HepG2 (cell line): Measurements from ENCODE around the gene GAREM1. TPM values are rescaled to one million over a fixed set of nuclear protein-coding genes. Genes with fewer than 3 reads are reported as not detected.
A peak's percentile ranks its signal among the peaks of the same experiment; 100 is the strongest.

Experiments
- ASH2L ChIP-seq: fragments of 300-600, 200-600 bp; sonication (generic); IDR thresholded peaks from 2 replicates; pipeline ENCODE4 v1.7.0; 2017; ENCODE audit warnings: low read depth, mild to moderate bottlenecking, moderate library complexity, mixed read lengths, low read length; ENCODE audit not compliant: insufficient read length
- FLYWCH1 ChIP-seq: sonication (generic); formaldehyde crosslinking; IDR thresholded peaks from 2 replicates; pipeline ENCODE4 v1.8.1; 2023; ENCODE audit warnings: mild to moderate bottlenecking, missing genetic modification reagents
- HNRNPUL1 ChIP-seq: fragments of 200-400 bp; formaldehyde crosslinking; IDR thresholded peaks from 2 replicates; pipeline ENCODE4 v1.6.1; 2017; ENCODE audit warnings: low read depth, mild to moderate bottlenecking, low read length, moderate library complexity
- IKZF1 ChIP-seq: fragments of 450-650 bp; IDR thresholded peaks from 2 replicates; pipeline ENCODE4 v1.7.1; 2016
- ISX ChIP-seq: sonication (generic); formaldehyde crosslinking; conservative IDR thresholded peaks from 2 replicates; pipeline ENCODE4 v1.5.0; 2020; ENCODE audit warnings: missing genetic modification reagents
- NBN ChIP-seq: fragments of 450-650 bp; conservative IDR thresholded peaks from 2 replicates; pipeline ENCODE4 v1.6.1; 2017
- SP4 ChIP-seq: sonication (generic); formaldehyde crosslinking; IDR thresholded peaks from 2 replicates; pipeline ENCODE4 v1.8.1; 2023; ENCODE audit warnings: mild to moderate bottlenecking, missing genetic modification reagents
- TEAD3 ChIP-seq: optimal IDR thresholded peaks from 2 replicates; pipeline ENCODE3; 2016; ENCODE audit warnings: borderline replicate concordance
- TOPORS ChIP-seq: sonication (generic); formaldehyde crosslinking; IDR thresholded peaks from 2 replicates; pipeline ENCODE4 v1.8.0; 2023; ENCODE audit warnings: mild to moderate bottlenecking, missing genetic modification reagents
- ZNF432 ChIP-seq: sonication (generic); formaldehyde crosslinking; IDR thresholded peaks from 2 replicates; pipeline ENCODE4 v1.5.0; 2020; ENCODE audit warnings: missing genetic modification reagents, mild to moderate bottlenecking, borderline replicate concordance
- ZNF460 ChIP-seq: sonication (generic); formaldehyde crosslinking; IDR thresholded peaks from 2 replicates; pipeline ENCODE4 v1.5.1; 2020; ENCODE audit warnings: missing genetic modification reagents, mild to moderate bottlenecking, borderline replicate concordance
- ZNF501 ChIP-seq: sonication (generic); formaldehyde crosslinking; IDR thresholded peaks from 2 replicates; pipeline ENCODE4 v1.5.1; 2020; ENCODE audit warnings: mild to moderate bottlenecking, moderate library complexity, missing genetic modification reagents
- ZNF614 ChIP-seq: IDR thresholded peaks from 2 replicates; pipeline ENCODE4 v1.6.1; 2018; ENCODE audit warnings: missing biosample characterization, missing genetic modification reagents, inconsistent platforms, borderline replicate concordance
- polyA plus RNA-seq, 8 experiments: library from polyadenylated mRNA; depleted of rRNA in 3 of 8; stranded (reverse) in 7 of 8; unstranded in 1 of 8; fragments of >200 nt; fragmentation: Illumina TruSeq in 4 of 8; extraction: Trizol in 4 of 8; gene quantifications; 2 replicates each; pipeline versions ENCODE4 v1.2.1 to v1.2.3, GENCODE V29; 2011 to 2016; ENCODE audit warnings: low read depth in 4 of 8, missing spikeins in 1 of 8, mixed read lengths in 1 of 8; ENCODE audit not compliant: insufficient read depth in 1 of 8
- total RNA-seq, 5 experiments: library from RNA; depleted of rRNA; stranded (reverse); fragments of >200 nt; fragmentation: Illumina TruSeq; extraction: Trizol; gene quantifications; 2 replicates each; pipeline ENCODE4 v1.2.3, GENCODE V29; 2016; ENCODE audit warnings: low read depth in 1 of 5
- TF ChIP-seq, protein P1 (sequence below): sonication (generic); formaldehyde crosslinking; IDR thresholded peaks from 2 replicates; pipeline ENCODE4; 2020; ENCODE audit warnings: missing genetic modification reagents, mild to moderate bottlenecking, borderline replicate concordance
- TF ChIP-seq, protein P2 (sequence below), 2 experiments: IDR thresholded peaks; 2 replicates each; pipeline ENCODE4 v1.6.1; 2011 to 2012; ENCODE audit warnings: low read length in 2 of 2, borderline replicate concordance in 1 of 2, low read depth in 1 of 2, mild to moderate bottlenecking in 1 of 2, moderate library complexity in 1 of 2
- TF ChIP-seq, protein P3 (sequence below): sonication (generic); formaldehyde crosslinking; IDR thresholded peaks from 2 replicates; pipeline ENCODE4 v1.8.1; 2023; ENCODE audit warnings: mild to moderate bottlenecking, moderate library complexity, missing genetic modification reagents
- TF ChIP-seq, protein P4 (sequence below): sonication (generic); formaldehyde crosslinking; IDR thresholded peaks from 2 replicates; pipeline ENCODE4 v1.8.1; 2023; ENCODE audit warnings: mild to moderate bottlenecking, missing genetic modification reagents, borderline replicate concordance
- TF ChIP-seq, protein P5 (sequence below): sonication (generic); formaldehyde crosslinking; IDR thresholded peaks from 2 replicates; pipeline ENCODE4 v1.4.0; 2020; ENCODE audit warnings: missing genetic modification reagents
- TF ChIP-seq, protein P6 (sequence below): IDR thresholded peaks from 2 replicates; pipeline ENCODE4 v1.6.1; 2016

GAREM1 gene
- total and polyA plus RNA-seq, 2 of the 13 experiments (the other 11 are each of a cell fraction or from before 2014, with no cell fraction given) = 2.5 to 2.9 TPM

DNA sequence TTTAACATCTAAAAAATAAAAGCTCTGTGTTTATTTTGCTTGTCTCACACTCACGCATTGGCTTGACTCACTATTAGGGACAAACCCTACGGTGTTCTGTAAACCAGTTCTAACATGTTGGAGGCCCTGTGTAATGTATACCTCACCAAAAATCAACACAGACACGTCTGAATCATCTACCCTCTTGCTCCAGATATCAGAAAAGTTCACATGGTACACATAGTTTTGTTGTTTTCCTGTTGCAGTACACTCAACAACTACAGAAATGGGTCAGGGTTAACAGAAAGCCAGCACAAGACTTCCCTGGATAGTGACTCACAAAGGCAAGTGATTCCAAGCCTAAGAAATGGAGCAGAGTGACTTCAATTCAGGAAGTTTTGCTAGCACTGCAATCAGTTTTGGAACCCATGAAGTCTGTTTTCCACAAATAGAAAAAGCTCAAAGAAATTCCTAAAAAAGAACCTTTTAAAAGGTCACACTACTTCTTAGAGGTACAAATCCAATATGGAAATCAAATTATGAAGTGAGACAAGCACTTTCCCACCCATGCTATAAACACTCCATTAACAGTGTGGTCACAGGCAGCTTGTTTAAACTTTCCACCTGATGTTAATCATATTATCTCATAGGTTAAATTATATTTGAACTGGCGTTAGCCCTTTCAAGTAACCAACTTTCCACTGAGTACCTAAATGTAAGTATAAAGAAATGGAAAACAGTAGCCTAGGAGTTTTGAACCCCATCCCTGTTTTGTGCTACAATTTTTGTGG is 87.4 kb downstream of the GAREM1 start (continued):
- TF ChIP-seq NBN (no peak), HNRNPUL1 (no peak), ZNF501 (no peak), SP4 (CRISPR knock-in tag) (no peak), ZNF614 (CRISPR knock-in tag) (no peak), FLYWCH1 (CRISPR knock-in tag) (no peak), ZNF460 (CRISPR knock-in tag) (no peak), ISX (CRISPR knock-in tag) (no peak), ZNF432 (CRISPR knock-in tag) (no peak), IKZF1 (no peak), TEAD3 (CRISPR knock-in tag) (peak; percentile 63), TOPORS (CRISPR knock-in tag) (no peak), ASH2L (peak; percentile 42)
- TF ChIP-seq, protein P1, sequence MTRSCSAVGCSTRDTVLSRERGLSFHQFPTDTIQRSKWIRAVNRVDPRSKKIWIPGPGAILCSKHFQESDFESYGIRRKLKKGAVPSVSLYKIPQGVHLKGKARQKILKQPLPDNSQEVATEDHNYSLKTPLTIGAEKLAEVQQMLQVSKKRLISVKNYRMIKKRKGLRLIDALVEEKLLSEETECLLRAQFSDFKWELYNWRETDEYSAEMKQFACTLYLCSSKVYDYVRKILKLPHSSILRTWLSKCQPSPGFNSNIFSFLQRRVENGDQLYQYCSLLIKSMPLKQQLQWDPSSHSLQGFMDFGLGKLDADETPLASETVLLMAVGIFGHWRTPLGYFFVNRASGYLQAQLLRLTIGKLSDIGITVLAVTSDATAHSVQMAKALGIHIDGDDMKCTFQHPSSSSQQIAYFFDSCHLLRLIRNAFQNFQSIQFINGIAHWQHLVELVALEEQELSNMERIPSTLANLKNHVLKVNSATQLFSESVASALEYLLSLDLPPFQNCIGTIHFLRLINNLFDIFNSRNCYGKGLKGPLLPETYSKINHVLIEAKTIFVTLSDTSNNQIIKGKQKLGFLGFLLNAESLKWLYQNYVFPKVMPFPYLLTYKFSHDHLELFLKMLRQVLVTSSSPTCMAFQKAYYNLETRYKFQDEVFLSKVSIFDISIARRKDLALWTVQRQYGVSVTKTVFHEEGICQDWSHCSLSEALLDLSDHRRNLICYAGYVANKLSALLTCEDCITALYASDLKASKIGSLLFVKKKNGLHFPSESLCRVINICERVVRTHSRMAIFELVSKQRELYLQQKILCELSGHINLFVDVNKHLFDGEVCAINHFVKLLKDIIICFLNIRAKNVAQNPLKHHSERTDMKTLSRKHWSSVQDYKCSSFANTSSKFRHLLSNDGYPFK (CRISPR knock-in tag) = no peak
- TF ChIP-seq, protein P2, sequence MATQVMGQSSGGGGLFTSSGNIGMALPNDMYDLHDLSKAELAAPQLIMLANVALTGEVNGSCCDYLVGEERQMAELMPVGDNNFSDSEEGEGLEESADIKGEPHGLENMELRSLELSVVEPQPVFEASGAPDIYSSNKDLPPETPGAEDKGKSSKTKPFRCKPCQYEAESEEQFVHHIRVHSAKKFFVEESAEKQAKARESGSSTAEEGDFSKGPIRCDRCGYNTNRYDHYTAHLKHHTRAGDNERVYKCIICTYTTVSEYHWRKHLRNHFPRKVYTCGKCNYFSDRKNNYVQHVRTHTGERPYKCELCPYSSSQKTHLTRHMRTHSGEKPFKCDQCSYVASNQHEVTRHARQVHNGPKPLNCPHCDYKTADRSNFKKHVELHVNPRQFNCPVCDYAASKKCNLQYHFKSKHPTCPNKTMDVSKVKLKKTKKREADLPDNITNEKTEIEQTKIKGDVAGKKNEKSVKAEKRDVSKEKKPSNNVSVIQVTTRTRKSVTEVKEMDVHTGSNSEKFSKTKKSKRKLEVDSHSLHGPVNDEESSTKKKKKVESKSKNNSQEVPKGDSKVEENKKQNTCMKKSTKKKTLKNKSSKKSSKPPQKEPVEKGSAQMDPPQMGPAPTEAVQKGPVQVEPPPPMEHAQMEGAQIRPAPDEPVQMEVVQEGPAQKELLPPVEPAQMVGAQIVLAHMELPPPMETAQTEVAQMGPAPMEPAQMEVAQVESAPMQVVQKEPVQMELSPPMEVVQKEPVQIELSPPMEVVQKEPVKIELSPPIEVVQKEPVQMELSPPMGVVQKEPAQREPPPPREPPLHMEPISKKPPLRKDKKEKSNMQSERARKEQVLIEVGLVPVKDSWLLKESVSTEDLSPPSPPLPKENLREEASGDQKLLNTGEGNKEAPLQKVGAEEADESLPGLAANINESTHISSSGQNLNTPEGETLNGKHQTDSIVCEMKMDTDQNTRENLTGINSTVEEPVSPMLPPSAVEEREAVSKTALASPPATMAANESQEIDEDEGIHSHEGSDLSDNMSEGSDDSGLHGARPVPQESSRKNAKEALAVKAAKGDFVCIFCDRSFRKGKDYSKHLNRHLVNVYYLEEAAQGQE (IDR thresholded peaks at IDR 0.05; ENCODE audit: borderline replicate concordance in 1 of 2, low read depth in 1 of 2, low read length in 2 of 2) = no peak
- TF ChIP-seq, protein P3, sequence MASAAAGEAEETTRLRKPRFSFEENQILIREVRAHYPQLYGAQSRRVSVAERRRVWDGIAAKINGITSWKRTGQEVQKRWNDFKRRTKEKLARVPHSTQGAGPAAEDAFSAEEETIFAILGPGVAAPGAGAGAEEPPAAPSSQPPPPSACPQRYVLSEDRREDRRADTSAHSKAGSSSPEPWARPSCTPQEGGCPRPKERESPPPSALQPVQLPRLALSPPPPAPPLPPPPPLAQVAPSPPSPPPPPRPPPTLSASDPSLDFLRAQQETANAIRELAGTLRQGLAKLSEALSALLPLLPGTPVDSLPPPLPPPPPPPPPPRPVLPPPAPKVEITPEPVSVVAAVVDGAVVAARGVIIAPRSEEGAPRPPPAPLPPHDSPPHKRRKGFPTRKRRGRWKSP (CRISPR knock-in tag) = no peak
- TF ChIP-seq, protein P4, sequence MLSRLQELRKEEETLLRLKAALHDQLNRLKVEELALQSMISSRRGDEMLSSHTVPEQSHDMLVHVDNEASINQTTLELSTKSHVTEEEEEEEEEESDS = no peak
- TF ChIP-seq, protein P5, sequence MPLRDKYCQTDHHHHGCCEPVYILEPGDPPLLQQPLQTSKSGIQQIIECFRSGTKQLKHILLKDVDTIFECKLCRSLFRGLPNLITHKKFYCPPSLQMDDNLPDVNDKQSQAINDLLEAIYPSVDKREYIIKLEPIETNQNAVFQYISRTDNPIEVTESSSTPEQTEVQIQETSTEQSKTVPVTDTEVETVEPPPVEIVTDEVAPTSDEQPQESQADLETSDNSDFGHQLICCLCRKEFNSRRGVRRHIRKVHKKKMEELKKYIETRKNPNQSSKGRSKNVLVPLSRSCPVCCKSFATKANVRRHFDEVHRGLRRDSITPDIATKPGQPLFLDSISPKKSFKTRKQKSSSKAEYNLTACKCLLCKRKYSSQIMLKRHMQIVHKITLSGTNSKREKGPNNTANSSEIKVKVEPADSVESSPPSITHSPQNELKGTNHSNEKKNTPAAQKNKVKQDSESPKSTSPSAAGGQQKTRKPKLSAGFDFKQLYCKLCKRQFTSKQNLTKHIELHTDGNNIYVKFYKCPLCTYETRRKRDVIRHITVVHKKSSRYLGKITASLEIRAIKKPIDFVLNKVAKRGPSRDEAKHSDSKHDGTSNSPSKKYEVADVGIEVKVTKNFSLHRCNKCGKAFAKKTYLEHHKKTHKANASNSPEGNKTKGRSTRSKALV (CRISPR knock-in tag) = no peak
- TF ChIP-seq, protein P6, sequence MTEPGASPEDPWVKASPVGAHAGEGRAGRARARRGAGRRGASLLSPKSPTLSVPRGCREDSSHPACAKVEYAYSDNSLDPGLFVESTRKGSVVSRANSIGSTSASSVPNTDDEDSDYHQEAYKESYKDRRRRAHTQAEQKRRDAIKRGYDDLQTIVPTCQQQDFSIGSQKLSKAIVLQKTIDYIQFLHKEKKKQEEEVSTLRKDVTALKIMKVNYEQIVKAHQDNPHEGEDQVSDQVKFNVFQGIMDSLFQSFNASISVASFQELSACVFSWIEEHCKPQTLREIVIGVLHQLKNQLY (CRISPR knock-in tag) = no peak
